ENCODE results near the gene NRG4.

DNA sequence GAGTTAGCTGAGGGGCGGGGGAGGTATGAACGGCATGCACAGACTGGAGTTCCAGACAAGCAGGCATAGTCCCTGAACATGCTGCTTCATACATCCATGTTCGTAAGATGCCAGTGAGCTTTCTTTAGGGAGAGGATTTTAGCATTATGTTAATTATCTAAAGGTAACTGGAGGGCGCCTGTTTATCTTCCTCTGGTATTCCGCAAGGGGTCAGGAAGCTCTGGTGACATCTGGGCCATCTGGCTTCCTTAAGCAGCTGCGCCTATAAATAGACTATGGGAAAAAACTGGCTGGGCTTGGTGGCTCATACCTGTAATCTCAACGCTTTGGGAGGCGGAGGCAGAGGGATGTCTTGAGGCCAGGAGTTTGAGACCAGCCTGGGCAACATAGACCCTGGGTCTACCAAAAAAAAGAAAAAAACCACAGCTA is 110.1 kb downstream of the NRG4 start:
- no peak for TF ChIP-seq SALL2 (tag by site-specific recombination; IDR thresholded peaks at IDR 0.05; ENCODE audit: borderline replicate concordance)
- TF ChIP-seq, protein P1, sequence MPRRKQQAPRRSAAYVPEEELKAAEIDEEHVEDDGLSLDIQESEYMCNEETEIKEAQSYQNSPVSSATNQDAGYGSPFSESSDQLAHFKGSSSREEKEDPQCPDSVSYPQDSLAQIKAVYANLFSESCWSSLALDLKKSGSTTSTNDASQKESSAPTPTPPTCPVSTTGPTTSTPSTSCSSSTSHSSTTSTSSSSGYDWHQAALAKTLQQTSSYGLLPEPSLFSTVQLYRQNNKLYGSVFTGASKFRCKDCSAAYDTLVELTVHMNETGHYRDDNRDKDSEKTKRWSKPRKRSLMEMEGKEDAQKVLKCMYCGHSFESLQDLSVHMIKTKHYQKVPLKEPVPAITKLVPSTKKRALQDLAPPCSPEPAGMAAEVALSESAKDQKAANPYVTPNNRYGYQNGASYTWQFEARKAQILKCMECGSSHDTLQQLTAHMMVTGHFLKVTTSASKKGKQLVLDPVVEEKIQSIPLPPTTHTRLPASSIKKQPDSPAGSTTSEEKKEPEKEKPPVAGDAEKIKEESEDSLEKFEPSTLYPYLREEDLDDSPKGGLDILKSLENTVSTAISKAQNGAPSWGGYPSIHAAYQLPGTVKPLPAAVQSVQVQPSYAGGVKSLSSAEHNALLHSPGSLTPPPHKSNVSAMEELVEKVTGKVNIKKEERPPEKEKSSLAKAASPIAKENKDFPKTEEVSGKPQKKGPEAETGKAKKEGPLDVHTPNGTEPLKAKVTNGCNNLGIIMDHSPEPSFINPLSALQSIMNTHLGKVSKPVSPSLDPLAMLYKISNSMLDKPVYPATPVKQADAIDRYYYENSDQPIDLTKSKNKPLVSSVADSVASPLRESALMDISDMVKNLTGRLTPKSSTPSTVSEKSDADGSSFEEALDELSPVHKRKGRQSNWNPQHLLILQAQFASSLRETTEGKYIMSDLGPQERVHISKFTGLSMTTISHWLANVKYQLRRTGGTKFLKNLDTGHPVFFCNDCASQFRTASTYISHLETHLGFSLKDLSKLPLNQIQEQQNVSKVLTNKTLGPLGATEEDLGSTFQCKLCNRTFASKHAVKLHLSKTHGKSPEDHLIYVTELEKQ (tag by site-specific recombination; IDR thresholded peaks at IDR 0.05; ENCODE audit: borderline replicate concordance), result no peak
- TF ChIP-seq YY1 (tag by site-specific recombination; IDR thresholded peaks at IDR 0.05), result no peak
- TF ChIP-seq, protein P2, sequence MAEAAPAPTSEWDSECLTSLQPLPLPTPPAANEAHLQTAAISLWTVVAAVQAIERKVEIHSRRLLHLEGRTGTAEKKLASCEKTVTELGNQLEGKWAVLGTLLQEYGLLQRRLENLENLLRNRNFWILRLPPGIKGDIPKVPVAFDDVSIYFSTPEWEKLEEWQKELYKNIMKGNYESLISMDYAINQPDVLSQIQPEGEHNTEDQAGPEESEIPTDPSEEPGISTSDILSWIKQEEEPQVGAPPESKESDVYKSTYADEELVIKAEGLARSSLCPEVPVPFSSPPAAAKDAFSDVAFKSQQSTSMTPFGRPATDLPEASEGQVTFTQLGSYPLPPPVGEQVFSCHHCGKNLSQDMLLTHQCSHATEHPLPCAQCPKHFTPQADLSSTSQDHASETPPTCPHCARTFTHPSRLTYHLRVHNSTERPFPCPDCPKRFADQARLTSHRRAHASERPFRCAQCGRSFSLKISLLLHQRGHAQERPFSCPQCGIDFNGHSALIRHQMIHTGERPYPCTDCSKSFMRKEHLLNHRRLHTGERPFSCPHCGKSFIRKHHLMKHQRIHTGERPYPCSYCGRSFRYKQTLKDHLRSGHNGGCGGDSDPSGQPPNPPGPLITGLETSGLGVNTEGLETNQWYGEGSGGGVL (tag by site-specific recombination; IDR thresholded peaks at IDR 0.05), result no peak
- no peak for TF ChIP-seq ZNF560 (tag by site-specific recombination; IDR thresholded peaks at IDR 0.05; ENCODE audit: borderline replicate concordance)
- no peak for TF ChIP-seq IKZF3 (tag by site-specific recombination; IDR thresholded peaks at IDR 0.05)
